Measurements from ENCODE around the gene RB1.

Gene RB1

DNA sequence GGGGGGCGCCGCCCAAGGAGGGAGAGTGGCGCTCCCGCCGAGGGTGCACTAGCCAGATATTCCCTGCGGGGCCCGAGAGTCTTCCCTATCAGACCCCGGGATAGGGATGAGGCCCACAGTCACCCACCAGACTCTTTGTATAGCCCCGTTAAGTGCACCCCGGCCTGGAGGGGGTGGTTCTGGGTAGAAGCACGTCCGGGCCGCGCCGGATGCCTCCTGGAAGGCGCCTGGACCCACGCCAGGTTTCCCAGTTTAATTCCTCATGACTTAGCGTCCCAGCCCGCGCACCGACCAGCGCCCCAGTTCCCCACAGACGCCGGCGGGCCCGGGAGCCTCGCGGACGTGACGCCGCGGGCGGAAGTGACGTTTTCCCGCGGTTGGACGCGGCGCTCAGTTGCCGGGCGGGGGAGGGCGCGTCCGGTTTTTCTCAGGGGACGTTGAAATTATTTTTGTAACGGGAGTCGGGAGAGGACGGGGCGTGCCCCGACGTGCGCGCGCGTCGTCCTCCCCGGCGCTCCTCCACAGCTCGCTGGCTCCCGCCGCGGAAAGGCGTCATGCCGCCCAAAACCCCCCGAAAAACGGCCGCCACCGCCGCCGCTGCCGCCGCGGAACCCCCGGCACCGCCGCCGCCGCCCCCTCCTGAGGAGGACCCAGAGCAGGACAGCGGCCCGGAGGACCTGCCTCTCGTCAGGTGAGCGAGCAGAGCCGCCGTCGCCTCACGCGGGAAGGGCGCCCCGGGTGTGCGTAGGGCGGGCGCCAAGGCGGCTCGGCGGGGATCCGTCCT is at the start of gene RB1:
Gene RB1 (plus strand): TSS at position 393 of the 784 bp plus-strand sequence. CDS start 162 bp downstream, at position 555.
- DNase-seq (ENCODE audit: low spot score), result peak; percentile 93

DNA sequence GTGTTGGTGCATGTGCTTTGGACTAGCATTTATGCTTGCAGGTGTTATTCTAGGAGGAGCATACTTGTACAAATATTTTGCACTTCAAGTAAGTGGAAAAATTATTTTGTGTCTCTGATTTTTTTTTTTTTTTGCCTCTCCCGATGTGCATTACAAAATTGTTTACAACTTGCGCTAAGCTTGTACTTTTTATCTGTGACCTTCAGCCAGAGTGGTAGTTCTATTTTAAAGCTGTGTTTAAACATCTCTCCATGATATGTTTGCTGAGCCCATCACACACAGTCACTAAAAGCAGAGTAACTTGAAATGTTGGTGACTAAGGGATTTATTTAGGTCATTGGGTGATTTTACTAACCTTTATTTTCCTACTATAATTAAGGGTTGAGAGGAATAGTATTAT is 49.7 kb upstream of the RB1 start:
- no peak for DNase-seq (ENCODE audit: low spot score)

DNA sequence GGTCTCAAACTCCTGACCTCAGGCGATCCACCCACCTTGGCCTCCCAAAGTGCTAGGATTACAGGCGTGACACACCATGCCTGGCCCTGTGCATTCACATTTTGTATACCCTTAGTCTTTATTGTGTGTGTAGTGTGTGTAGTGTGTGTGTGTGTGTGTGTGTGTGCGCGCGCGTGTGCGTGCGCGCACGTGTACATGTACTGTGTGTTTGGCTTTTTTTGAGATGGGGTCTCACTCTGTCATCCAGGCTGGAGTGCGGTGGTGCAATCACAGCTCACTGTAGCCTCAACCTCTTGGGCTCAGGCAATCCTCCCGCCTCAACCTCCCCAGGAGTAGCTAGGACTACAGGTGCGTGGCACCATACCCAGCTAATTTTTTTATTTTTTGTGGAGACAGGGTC is 48.5 kb upstream of the RB1 start:
- no peak for DNase-seq (ENCODE audit: low spot score)

DNA sequence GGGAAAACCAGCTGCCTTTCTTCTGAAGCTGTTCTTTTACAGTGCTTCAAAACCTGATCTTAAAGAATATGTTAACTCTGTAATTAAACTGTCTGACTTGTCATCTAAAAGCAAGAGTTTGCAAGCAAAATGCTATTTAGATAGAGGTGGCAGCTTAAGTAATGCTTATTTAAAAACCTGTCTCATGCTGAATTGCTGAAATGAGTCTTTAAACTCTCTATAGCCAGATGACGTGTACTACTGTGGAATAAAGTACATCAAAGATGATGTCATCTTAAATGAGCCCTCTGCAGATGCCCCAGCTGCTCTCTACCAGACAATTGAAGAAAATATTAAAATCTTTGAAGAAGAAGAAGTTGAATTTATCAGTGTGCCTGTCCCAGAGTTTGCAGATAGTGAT is 47.6 kb upstream of the RB1 start:
- no peak for DNase-seq (ENCODE audit: low spot score)

DNA sequence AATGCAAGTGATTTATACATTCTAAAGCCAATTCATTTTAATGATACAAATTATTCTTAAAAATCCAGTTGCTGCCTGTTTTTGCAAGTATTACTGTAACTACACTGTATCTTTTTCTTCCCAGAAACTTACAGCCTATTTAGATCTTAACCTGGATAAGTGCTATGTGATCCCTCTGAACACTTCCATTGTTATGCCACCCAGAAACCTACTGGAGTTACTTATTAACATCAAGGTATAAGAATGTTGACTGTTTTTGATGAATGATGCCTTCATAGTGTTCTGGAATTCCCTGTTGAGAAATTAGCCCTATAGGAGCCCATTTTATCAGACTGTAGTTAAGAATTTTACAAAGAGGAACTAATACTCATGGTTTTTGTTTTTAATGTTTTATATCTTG is 45.5 kb upstream of the RB1 start:
- no peak for DNase-seq (ENCODE audit: low spot score)

DNA sequence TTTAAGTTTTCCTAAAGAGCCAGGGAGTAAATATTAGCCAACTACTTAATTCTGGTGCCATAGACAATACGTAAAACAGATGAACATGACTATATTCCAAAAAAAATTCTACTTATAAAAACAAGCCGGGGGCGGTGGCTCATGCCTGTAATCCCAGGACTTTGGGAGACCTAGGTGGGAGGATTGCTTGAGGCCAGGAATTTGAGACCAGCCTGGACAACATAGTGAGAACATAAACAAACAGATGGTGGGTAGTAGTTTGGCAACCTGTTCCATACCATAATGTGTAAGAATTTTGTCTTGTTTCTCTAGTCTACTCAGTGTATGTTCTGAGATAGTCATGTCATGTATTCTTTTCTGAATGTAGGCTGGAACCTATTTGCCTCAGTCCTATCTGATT is 45.1 kb upstream of the RB1 start:
- no peak for DNase-seq (ENCODE audit: low spot score)

DNA sequence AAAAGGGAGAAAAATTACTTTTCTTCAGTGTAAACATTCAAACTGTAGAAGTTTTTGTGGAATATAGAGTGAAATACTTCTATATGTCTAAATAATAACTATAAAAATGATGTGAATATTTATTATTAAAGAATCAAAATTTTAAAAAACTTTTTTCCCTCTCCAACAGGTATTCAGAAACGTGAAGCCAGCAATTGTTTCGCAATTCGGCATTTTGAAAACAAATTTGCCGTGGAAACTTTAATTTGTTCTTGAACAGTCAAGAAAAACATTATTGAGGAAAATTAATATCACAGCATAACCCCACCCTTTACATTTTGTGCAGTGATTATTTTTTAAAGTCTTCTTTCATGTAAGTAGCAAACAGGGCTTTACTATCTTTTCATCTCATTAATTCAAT is 42.6 kb upstream of the RB1 start:
- no peak for DNase-seq (ENCODE audit: low spot score)

DNA sequence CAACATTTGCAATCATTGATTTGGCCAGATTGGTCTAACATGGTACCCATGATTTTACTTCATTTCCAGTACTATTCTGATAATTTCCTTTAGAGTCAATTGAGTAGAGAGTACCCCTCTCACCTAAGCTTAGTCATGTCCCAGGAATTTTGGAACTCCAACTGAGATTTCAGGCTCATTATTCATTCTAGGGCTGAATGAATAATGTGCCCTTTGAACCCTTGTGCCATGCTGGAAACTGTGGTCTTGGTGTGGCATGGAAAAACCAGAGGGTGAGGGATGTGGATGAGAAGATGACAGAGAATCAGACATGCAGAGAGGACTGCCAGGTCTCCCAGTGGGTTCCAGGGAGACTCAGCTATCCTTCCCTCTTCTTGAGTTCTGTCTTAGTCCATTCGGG is 40.4 kb upstream of the RB1 start:
- no peak for DNase-seq (ENCODE audit: low spot score)

DNA sequence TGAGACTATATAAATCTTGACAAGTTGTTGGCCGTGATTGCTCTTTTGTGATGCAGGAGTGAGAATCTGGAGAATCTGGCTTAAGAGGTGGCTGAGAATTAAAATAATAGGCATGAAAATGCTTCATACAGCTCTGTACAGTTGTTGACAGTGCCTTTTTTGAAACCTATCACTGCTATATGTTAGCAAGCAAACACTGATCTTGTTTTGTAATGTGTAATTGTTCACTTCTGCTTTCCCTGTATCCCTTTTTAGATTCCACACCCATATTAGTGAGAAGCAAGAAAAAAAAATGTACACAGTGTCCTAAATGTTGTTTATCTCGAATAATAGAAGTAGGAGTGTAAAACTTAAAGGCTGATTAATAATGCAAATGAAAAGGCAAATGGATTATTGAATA is 39.5 kb upstream of the RB1 start:
- DNase-seq (ENCODE audit: low spot score), result no peak

DNA sequence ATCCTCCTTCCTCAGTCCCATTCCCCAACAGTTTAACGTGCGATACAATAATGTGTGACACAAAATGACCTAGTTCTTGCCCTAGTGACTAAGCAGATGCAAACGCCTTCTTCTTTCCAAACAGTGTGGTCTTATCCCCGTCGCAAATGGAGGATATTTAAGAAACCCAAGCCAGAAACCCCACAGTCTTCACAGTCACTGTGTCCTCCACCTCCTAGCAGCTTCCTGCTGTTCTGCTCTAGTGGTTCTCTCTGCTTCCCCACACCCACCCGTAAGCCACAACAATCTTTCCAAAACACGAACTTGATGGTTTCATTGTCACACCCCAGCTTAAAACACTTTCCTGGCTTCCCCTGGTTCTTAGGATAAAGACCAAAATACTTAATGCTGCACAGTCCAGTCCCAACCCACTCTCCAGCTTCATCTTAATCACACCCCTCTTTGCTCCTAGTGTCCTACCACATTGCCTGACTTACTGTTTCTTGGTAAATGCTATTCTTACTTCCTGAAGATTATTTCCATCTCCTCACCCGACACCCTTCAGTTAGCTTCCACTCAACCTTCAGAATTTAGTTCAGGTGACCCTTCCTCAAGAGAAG is 38.2 kb upstream of the RB1 start:
- no peak for DNase-seq (ENCODE audit: low spot score)

DNA sequence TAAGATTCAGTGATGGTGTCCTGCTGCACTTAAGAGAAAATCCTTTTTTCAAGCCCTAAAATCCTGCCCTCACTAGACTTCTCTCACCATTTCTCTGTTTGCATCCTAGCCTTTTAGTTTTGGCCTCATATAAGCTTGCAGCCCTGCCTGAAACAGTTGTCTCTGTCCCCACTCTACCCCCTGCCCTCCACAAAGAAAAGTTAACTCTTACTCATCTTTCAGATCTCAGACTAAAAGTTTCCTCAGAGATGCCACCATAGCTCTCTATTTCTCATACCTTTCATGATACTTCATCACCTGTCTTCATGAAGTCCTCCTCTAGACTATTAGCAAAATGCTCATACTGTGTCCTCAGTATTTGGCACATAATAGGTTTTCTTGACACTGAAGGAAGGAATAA is 37.4 kb upstream of the RB1 start:
- DNase-seq (ENCODE audit: low spot score), result no peak

DNA sequence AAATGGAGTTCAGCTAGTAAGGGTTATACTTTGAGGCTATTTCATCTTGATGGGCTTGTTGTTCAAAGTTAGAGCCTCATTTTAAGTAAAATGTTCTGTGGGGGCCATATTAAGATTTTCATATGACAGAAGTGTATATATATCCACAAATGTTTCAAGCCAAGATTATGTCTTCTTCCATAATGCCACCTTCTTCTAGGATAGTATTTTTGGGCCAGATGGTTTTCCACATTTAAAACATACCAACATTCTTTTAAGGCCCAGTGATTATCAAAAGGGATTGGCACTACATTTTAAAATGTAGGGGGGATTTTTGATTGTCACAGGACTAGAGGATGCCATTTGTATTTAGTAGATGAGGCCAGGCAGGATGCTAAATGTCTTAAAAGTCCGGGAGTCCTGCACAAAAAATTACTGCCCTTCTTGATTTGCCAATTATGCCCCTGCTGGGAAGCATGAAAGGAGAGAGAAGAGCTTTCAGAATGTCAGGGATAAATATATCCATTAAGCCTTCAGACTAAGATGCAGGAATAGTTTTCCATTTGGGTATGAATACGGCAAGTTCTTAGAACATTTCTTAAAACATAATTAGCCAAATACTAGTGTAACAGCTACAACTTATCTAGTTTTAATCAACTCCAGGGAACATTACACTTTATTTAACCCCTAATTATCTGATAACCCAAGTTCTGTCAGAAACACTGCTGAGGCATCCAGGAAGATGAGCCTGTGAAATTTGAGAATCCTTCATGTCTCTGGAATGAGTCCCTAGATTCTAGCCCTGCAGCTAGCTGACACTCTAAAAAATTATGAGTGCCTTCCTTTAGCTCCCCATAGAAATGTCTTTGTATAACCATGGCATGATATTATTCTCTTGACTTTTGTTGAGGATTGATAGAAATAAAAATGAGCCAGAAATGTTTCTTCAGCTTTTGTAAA is 36.6 kb upstream of the RB1 start:
- no peak for DNase-seq (ENCODE audit: low spot score)

DNA sequence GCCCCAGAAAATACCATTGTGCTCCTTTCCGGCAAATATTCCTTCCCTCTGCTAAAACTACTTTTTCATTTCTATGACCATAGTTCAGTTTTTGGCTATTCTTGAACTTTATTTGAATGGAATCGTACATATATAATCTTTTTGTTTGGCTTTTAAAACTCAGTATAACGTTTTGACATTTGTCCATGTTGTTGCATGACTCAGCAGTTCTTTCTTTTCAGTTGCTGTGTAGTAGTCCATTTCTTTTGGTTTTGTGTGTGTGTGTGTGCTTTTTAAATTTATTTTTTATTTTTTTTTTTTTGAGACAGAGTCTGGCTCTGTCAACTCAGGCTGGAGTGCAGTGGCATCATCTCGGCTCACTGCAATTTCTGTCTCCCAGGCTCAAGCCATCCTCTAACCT is 35.5 kb upstream of the RB1 start:
- no peak for DNase-seq (ENCODE audit: low spot score)

DNA sequence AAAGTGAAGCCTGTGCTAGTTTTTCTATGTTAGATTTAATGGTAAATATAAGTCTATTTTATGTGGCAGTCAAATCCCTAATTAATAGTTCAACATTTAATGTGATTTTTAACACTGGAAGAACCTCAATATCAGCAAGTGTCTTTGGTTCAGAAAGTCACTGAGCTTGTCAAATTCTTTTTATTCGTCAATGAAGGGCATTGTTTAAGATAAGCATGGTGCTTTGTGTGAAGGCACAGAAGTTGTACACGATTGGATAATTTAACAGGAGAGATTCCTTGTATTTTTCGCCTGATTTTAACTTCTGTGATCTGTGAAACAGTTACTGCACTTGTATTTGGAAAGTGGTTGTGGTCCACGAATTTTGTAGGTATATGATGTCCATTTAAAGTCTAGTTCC is 30.2 kb upstream of the RB1 start:
- no peak for DNase-seq (ENCODE audit: low spot score)

DNA sequence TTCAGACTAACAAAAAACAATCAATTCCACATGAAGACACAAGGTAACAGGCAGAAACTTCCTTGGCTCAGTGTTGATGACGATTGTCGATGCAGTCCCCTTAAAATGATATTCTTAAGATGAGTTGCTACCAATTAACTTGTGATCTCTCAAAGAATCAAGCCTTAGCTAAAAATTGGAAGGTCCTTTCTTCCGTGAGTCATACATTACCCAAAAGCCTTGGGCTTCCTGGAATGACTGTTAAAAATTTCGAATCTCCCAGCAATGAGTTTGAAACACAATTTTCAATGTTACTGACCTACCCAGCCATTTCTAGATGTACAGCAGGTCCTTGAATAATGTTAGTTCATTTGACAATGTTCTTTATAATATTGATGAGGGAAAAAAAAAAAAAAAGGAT is 28.0 kb upstream of the RB1 start:
- DNase-seq (ENCODE audit: low spot score), result no peak

DNA sequence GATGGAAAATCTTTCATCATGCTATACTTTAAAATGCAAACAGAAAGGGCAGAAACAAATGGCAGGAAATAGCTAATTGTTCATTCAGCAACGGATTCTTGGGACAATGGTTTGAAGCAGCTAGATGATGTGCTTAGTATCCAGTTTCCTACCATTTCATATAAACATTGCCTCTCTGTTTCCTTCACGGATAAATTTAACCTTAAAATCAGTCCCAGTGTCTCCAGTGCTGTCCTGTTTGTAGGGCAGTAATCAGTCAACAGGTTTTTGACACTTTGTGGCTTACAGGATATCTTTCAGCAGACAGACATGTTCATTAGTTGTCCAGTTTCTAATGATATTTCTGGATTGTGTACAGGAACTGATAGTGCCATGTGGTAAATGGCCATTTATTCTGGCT is 24.7 kb upstream of the RB1 start:
- no peak for DNase-seq (ENCODE audit: low spot score)

DNA sequence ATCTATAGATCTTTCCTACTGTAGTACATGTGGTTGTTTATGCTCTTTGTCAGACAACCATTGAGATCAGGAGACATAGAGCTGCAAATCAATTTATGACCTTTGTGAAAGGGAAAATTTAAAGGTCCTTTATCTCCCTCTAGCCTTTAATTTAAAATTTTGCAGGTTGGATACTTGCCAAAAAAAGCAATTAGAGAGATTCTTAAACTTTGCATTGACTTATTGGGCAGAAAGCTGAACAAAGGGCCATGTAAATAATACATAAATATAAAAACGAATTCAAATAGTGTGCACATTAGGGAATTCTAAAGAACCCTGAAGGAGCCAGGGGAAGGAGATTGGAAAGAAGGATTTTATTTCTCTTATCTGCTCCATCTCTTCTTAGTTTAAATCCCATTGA is 22.0 kb upstream of the RB1 start:
- DNase-seq (ENCODE audit: low spot score), result no peak

DNA sequence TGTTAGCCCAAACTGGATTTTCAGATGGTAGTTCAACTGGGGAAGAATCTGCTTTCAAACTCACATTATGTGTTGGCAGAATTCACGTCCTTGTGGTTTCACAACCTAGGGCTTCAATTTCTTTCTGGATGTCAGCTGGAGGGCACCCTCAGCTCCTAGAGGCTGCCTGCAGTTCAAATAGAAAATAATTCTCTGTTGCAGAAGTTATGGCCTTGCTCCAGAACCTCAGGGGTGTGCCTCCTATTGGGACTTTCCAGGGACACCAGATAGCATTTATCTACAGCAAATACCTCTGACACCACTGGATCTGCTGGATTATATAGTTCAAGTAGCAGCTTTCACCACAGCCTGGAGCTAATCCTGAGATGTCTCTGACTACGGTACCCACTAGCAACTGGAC is 11.8 kb upstream of the RB1 start:
- no peak for DNase-seq (ENCODE audit: low spot score)

DNA sequence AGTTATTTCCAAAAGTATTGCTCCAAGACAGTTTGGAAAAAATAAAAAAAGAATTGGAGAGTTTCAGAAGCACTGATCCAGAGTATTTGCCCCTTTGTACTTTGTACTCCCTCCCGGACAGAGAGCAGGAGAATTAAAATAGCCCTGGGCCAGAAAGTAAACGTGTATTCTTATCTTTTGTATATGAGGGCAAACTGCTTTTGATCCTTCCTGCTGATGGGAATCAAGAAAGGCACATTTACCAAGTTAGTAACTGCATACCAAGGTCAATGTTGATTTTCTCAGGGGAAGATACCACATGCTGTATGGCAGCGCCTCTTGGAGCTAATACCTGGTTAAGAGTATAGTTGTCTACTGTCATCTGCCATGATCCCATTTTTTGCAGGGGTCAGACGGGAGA is 10.9 kb upstream of the RB1 start:
- no peak for DNase-seq (ENCODE audit: low spot score)

DNA sequence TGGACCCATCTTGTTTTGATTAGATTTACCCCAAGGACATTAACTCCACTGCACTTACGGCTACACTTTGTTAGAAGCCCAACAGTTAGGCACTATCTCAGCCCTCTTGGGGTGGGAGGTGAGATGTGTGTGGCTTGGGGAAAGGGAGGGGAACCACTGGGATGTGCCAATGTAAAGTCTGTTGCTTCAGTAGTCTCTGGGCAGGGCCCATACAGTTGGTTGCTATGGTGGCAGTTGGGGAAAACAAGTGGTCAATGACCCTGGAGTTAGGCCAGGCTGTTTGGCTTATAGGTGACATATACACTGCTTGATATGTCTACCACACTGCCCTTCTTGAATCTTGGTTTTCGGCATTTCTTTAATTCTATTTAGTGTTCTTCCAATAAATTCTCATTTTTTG is 8.9 kb upstream of the RB1 start:
- DNase-seq (ENCODE audit: low spot score), result no peak

DNA sequence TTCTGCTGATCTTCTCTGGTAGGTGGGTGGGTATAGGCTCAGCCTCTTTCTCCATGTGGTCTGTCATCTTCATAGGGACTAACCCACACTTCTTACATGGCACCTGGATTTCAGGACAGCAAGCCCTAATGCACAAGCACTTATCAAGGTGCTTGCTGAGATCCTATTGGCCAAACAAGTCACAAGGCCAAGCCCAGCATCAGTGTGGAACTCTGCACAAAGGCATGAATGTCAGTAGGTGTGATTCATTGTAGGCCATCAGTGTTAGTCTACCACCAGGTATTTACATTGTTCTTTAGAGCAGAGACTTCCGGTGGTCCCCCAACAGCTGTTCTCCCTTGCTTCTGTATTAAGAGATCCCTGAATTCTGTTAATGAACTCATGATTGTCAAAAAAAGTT is 8.3 kb upstream of the RB1 start:
- DNase-seq (ENCODE audit: low spot score), result no peak

DNA sequence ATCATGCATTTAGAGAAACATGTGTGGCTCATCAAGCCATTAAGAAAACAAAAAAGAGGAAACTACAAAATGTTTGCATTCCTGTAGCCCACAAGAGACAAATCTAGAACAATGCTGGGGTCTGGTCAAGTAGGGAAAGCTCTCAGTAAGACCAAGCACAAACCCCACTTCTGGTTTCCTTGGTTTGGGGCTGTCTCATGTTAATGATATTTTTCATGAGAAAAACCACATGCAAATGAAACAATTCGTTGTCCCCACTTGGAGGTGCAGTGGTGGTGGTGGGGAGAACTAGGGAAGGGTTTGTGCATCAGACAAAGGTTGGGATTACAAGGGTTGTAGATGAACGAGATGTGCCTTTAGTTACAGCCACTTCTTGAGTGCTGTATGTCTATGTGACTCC is 7.0 kb upstream of the RB1 start:
- DNase-seq (ENCODE audit: low spot score), result no peak

All from AG08395 (cell line).